Endothelial cell (in vitro differentiated cells): ENCODE measurements around the gene BHMT2. TPM values are rescaled to one million over a fixed set of nuclear protein-coding genes. Genes with fewer than 3 reads are reported as not detected.

Experiments
- DNase-seq: peaks from one replicate; pipeline ENCODE4 v3.0.0; 2021; ENCODE audit warnings: low spot score
- H3K27ac Mint-ChIP-seq: one replicate; pipeline ENCODE4 v1.8.0; 2021; ENCODE audit warnings: mixed read lengths, inconsistent platforms; ENCODE audit not compliant: unreplicated experiment
- H3K27me3 Mint-ChIP-seq: one replicate; pipeline ENCODE4 v1.8.0; 2021; ENCODE audit warnings: mild to moderate bottlenecking, moderate library complexity, mixed read lengths, inconsistent platforms; ENCODE audit not compliant: unreplicated experiment
- H3K36me3 Mint-ChIP-seq: one replicate; pipeline ENCODE4 v1.8.0; 2021; ENCODE audit warnings: mild to moderate bottlenecking, low read depth, mixed read lengths, inconsistent platforms; ENCODE audit not compliant: unreplicated experiment
- H3K4me1 Mint-ChIP-seq: one replicate; pipeline ENCODE4 v1.8.0; 2021; ENCODE audit warnings: mild to moderate bottlenecking, mixed read lengths, inconsistent platforms; ENCODE audit not compliant: unreplicated experiment
- H3K4me3 Mint-ChIP-seq: one replicate; pipeline ENCODE4 v1.8.0; 2021; ENCODE audit warnings: mild to moderate bottlenecking, mixed read lengths, inconsistent platforms; ENCODE audit not compliant: unreplicated experiment
- H3K9me3 Mint-ChIP-seq: one replicate; pipeline ENCODE4 v1.8.0; 2021; ENCODE audit warnings: mixed read lengths, inconsistent platforms; ENCODE audit not compliant: unreplicated experiment
- total RNA-seq: library from RNA; stranded (reverse); fragmentation: NEBNext Ultra II Directional; extraction: Animal tissue kit (Norgen Biotek cat#: 25700); gene quantifications from one replicate; pipeline ENCODE4 v1.2.1, GENCODE V29; 2021; ENCODE audit not compliant: unreplicated experiment
- TF ChIP-seq, protein P1 (sequence below): fragments of 200-600 bp; sonication (generic); IDR thresholded peaks from one replicate; pipeline ENCODE4 v1.5.0; 2021; ENCODE audit warnings: antibody characterized with exemption; ENCODE audit not compliant: unreplicated experiment

Gene BHMT2
- total RNA-seq, 1 donor from 2014 or later: not detected

DNA sequence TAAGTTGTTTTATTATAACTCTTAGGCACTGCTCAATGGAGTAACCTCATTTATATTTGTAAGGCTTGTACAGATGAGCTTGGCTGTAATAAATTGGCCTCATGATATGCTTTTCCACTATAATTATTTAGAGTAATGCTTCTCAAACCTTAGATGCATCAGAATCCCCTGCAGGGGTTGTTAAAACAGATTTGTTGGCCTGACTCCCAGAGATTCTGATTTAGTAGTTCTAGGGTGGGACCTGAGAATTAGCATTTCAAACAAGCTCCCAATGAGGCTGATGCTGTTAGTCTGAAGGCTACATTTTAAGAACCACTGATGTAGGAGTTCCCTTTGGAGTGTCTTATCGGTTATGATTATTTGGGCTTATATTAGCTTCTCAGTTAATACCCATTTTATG lies 46.2 kb upstream of the BHMT2 start:
- TF ChIP-seq, protein P1, sequence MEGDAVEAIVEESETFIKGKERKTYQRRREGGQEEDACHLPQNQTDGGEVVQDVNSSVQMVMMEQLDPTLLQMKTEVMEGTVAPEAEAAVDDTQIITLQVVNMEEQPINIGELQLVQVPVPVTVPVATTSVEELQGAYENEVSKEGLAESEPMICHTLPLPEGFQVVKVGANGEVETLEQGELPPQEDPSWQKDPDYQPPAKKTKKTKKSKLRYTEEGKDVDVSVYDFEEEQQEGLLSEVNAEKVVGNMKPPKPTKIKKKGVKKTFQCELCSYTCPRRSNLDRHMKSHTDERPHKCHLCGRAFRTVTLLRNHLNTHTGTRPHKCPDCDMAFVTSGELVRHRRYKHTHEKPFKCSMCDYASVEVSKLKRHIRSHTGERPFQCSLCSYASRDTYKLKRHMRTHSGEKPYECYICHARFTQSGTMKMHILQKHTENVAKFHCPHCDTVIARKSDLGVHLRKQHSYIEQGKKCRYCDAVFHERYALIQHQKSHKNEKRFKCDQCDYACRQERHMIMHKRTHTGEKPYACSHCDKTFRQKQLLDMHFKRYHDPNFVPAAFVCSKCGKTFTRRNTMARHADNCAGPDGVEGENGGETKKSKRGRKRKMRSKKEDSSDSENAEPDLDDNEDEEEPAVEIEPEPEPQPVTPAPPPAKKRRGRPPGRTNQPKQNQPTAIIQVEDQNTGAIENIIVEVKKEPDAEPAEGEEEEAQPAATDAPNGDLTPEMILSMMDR: no peak
- H3K27me3 Mint-ChIP-seq: no peaks in the 10 kb centered on the region
- H3K4me3 Mint-ChIP-seq: no peak overlapping the region
- no peaks in the 10 kb centered on the region for H3K9me3 Mint-ChIP-seq
- H3K4me1 Mint-ChIP-seq: peaks cover 10% of the 10 kb centered on the region
- no peaks in the 10 kb centered on the region for H3K36me3 Mint-ChIP-seq
- no peak for DNase-seq
- H3K27ac Mint-ChIP-seq: no peak overlapping the region

DNA sequence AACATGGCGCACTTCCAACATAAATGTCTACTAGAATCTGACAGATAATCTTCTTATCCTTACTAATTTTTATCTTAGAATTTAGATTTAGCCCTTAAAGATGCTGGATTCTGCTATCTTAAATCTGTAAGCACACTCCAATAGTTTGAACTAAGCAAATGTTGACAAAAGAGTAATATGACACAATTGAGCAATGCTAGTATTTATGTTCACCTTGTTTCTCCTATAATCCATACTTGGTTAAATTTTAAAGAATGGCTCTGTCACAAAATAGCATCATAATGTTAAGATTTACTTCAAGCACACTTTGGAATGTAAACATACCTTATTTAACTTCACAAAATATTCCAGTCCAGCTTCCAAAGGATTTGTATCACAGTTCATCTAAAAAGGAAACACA lies 45.6 kb upstream of the BHMT2 start:
- Mint-ChIP-seq H3K27ac (no peak overlapping the region), H3K27me3 (no peaks in the 10 kb centered on the region), H3K4me3 (no peak overlapping the region), H3K36me3 (no peaks in the 10 kb centered on the region), H3K4me1 (peaks cover 10% of the 10 kb centered on the region), H3K9me3 (no peaks in the 10 kb centered on the region)
- TF ChIP-seq, protein P1: no peak
- no peak for DNase-seq

DNA sequence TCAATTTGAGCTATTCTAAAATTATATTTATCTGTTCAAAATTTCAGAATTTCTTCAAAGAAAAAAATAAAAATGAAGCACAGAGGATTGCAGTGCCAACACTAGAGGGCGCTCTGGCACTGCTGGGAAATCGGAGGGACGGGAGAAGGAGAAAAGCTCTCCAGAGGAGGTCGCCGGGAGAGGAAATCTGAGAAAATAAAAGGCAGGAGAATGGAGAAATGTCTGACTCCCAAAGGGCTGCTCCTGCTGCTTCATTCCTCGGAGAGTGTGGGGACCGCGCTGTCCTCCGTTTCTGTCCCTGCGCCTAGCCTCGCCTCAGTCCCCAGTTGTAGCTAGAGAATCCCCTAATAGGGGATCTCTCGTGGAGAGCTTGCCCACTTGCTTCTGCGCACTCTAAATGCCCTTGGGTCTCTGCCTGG lies 44.5 kb upstream of the BHMT2 start:
- TF ChIP-seq, protein P1: peak; percentile 90
- Mint-ChIP-seq H3K27me3 (no peaks in the 10 kb centered on the region), H3K9me3 (no peaks in the 10 kb centered on the region), H3K4me3 (peak overlapping the region; percentile 17), H3K36me3 (no peaks in the 10 kb centered on the region), H3K27ac (no peak overlapping the region), H3K4me1 (peaks cover 10% of the 10 kb centered on the region)
- DNase-seq: peak; percentile 76

DNA sequence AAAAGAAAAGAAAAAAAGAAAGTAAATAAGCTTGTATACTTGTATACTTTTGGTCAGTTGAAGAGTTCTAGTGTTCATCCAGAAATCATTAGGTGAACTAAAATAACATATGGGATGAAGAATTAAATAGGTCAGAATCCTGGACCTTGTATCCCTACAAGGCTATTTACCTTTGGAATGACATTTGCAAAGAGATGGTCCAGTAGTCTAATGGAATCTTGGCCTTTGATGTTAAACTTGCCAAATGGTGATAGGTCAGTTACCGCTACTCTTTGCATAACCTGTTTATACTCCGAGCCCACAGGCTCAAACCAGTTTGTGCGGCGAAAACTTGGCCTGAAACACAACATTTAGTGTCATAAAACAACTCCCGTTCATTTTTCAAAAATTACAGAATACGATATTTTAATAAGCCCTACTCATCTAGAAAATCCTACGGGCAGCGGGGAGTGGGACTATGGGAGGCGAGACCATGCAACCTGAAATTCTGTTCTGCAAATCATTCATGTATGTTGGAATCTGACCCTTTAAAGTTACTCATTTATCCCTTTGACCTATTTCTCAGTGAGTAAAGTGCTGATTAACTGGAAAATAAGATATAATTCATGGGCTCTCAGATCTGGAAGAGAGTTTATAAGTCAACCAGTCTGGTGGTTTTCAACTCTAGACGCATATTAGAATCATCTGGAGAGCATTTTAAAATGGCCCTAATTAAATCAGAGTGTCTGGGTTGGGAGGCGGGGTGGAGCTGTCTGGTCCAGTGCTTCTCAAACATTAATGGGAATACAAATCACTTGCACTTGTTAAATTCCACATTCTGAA lies 38.7 kb upstream of the BHMT2 start:
- no peak overlapping the region for H3K4me3 Mint-ChIP-seq
- no peaks in the 10 kb centered on the region for H3K27me3 Mint-ChIP-seq
- DNase-seq: no peak
- H3K4me1 Mint-ChIP-seq: no peaks in the 10 kb centered on the region
- no peaks in the 10 kb centered on the region for H3K36me3 Mint-ChIP-seq
- TF ChIP-seq, protein P1: no peak
- no peaks in the 10 kb centered on the region for H3K9me3 Mint-ChIP-seq
- H3K27ac Mint-ChIP-seq: no peak overlapping the region

DNA sequence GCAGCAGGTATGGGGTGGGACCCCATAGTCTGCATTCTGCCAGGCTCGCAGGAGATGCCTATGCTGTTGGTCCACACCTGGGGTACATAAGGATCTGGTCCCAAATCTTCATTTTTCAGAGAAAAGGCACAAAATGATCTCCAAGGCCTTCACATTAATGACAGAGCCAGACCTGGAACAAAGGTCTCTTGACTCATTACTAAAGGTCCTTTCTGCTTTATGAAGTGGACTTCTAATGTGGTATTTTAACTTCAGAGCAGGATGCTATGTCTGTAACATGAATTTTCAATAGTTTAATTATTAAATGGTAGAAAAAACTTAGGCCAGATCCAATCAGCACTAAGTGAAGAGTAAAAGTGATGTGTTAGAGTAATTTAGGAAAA lies 38.1 kb upstream of the BHMT2 start:
- TF ChIP-seq, protein P1: no peak
- Mint-ChIP-seq H3K4me1 (no peaks in the 10 kb centered on the region), H3K4me3 (no peak overlapping the region)

More for the DNA sequence above, 38.1 kb upstream of the BHMT2 start:
- Mint-ChIP-seq H3K9me3 (no peaks in the 10 kb centered on the region), H3K27me3 (no peaks in the 10 kb centered on the region), H3K36me3 (no peaks in the 10 kb centered on the region), H3K27ac (no peak overlapping the region)
- no peak for DNase-seq
